SW 1271 (cell line): Measurements from ENCODE around the gene BABAM2.
"Not testable (repeated sequence)": the region's sequence is repeated elsewhere in the genome, so short reads cannot be mapped to it uniquely, and the experiment has no call there.

Source experiments
- DNase-seq, 2 experiments: peaks; one replicate each; lab custom pipeline; 2025; lab: John Stamatoyannopoulos, UW

BABAM2 gene

DNA sequence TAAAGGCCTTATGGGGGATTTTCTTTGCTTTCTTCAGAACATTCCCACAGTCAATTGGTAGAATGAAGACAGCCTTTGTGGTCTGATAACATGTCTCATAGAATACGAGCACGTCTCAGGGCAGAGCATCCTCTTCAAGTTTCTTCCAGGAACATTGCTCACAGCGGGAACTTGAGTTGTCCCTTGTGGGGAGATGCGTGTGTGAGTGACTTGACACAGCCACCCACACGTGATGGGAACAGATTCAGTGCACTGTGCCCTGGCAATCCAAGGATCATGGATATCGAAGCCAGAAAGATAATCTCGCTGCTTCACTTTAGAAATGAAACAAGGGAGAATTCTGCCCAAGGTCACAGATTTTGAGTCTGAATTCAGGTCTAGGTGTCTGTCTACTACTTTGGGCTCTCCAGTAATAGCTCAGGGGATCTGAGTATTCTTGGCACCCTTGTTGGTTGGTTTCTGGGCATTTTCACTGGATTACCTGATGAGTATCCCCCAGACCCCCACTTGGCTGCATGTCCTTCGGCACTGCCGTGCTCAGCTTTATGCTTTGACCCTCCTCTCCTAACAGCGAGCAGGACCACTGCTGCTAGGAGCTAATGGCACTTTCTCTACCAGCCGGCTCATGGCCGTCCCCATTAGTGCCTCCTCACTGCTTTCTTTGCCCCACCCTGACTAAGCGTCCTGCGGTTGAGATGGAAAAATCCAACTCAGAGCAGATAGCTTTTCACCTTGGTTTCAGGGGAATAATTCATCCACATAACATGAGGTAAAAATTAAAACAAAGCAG lies 426.2 kb downstream of the BABAM2 start:
- DNase-seq, result no peak

DNA sequence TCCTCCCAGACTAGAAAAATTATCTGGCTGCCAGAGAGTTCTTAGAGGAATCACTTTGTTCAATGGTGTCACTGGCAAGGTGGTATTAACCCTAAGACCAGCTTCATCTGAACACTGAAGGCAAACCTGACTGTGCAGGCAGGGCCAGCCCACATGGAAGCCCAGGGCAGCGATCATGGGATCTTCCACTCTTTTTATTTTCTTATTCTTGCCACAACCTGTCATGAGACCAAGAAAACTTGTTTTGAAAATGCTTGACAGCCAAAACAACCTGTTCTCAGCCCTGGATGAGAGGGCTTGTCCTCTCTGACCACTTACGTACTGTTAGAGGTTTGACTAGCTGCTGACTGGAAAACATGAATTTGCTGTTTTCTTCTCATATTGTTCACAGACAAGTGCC lies 426.9 kb downstream of the BABAM2 start:
- DNase-seq, result no peak

DNA sequence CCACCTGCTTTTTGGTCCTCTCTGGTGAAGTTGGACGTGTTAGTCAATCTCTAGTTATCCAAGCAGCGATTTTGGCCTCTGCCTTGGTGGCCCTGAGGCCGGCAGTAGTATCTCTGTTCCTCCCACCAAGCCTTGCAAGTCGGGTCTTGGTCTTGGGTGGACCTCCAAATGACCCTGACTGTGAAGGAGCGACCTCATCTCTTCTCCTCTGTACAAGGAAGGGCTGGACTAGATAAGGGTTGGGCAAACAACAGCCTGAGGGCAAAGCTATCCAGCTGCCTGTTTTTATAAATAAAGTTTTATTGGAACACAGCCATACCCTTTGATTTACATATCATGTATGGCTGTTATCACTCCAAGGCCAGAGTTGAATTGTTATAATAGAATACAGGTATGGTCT lies 427.5 kb downstream of the BABAM2 start:
- no peak for DNase-seq

DNA sequence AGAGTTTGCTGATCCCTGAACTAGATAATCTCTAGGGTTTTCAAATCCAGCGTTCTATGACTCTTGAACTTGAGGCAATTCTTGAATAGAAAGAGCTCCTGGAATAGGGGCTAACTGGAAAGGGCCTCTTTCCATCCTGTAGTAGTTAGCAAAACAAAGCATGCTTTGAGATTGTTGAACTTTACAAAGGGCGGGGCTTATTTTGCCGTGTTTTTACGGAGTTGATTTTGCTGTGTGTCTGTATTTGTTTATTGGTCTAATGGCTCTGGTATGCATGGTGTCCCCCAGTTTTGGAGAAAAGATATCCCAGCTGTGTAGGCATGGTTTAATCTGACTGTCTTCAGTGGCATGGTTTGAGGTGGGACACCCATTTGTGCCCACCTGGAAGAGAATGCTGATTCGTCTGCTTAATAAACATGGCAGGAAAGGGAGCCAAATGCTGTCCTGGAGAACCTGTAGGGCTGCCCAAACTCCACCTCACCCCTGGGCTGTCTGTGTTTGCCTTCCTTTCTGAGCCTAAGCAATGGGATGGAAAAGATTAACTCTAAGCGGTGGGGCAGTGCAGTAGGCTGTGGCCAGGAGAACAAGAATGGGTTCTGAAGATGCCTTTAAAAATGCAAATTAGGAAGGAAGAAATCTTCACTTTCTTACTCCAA lies 428.1 kb downstream of the BABAM2 start:
- DNase-seq, result no peak

DNA sequence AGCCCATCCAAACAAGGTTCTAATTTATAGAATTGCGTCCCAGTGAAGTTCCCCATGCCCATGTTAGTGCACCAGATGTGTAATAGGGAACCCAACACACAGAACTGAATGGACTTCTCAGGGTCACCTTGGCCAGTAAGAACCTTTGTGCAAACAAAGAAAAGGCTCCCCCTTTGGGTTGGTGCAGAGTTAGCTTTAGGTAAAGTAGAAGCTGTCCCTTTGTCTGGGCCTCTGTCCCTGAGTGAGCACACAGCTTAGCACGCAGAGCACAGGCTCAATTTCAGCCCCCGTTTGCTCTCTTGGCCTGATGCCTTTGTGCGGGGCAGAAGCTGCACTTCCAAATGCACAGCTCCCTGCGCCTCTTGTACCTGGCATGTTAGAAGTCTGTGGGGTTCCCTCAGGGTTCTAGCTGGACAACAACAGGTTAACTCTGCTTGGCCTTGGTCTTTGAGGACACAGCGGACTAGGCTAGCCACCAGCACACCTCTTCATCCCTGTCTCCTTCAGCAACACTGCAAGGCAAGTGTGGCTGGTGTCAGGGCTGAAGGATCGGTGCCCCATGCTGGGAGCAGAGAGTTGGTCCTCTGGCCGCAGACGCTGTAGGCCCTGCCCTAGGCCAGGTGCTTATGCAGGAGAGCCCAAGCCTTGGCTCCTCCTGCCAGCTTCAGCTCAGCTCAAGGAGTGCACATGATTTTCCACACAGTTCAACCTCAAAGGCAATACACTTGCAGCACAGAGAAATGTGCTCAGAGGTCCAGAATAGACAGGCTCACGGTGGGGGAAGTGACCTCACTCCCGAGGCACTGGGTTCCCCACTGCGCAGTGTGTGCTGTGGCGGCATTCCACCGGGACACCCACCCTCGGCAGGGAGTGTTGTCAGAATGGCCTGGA lies 428.8 kb downstream of the BABAM2 start:
- no peak for DNase-seq

DNA sequence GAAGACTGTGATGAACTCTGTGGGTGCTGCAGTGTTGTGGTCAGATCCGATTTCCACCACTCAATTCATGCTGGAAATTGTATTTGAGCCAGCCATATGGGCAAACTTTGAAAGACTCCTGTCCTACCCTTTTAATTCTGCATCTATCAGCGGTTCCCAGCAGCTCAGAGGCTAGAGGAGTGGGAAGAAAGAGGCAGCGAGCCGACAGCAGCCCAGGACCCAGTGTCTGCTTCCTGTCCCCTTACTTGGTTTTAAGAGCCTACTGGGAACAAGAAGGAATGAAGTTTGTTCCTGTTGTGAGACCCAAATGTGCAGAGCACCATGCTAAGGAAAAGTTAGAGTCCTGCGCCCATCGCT lies 429.5 kb downstream of the BABAM2 start:
- no peak for DNase-seq

DNA sequence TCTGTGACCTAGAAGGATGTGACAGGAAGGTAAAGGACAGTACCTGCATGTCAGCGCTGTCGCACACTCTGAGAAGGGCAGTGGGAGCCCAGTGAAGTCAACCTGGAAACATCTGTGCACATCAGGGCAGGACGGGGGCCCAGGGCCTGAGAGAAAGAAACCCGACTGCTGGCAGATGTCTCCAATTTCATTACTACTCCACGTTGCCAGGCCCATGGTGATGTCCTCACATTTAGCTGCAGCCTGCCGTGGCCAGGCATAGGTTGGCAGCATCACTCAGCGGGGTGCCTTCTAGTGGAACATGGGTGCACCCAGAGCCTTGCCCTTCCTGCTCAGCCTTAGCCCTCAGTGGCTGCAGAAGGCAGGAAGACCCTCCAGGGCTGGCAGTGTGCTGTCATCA lies 429.8 kb downstream of the BABAM2 start:
- no peak for DNase-seq

DNA sequence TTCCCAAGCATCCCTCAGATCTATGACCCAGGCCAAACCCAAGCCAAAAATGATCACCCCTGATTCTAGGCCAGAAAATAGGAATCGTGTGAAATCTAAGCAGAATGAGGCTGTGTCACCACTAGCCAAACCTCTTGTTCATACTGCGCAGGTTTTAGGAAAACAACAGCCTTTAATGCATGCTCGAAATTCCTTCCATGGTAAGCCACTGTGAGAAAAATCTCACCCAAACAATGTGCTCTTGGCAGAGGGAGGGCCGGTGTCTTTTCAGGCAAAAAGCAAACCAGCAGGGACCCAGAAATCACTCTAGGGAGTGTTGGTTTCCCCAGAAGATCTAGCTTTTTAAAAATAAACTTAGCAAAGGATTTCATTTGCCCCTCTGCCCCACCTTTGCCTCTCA lies 430.9 kb downstream of the BABAM2 start:
- no peak for DNase-seq

DNA sequence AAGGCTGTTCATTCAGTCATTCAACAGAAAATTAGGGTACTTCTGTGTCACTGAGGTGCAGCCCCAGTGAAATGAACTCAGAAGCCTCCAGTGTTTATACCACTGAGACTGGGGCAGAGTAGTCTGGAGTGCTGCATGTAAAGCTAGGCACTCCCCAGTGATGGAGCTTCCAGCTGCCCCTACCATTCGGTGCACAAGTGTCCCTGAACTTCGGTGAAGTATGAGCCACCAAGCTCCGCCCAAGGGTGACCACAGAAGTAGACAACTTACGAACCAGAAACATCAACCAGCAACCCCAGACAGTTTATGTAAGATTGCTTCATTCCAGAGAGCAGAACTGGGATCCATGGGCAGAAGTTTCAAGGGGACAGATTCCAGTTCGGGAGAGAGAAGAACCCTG lies 431.5 kb downstream of the BABAM2 start:
- no peak for DNase-seq

DNA sequence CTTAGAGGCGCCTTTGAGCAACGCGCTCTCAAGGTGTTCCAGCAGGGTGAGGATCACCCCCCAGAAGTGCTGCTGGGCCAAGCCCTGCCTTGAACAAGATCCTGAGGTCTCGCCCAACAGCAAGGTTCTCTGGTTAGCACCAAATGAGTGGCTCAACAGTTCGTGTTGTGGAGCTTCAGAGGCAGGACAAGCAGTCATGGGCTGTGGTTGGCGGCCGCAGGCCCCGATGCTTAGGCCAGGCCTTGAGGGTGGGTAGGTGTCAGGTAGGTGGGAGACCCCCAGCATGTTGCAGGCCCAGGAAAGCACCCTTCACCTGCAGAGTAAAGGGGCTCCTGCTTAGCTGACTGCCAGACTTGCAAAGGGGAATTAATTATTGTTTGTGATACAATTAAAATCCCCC lies 431.9 kb downstream of the BABAM2 start:
- DNase-seq, result no peak

DNA sequence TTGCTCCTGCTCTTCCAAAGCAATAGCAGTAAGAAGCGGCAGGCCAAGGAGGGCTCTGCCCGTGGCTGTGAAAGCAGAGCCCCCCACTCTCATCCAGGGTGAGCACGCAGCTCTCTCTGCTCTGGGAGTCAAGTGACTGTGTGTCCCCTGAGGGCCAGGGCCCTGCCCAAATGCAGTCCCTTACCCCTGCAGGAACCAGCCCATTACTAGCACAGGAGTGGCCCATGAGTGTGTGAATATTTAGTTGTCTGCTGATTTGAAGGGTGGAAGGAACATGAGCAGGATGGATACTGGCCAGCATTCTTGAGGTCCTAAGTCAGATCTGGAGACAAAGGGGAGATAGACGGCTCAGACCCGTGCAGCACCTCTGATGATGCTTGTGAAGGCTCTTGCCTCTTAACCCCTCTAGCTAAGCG lies 432.5 kb downstream of the BABAM2 start:
- DNase-seq, result no peak

DNA sequence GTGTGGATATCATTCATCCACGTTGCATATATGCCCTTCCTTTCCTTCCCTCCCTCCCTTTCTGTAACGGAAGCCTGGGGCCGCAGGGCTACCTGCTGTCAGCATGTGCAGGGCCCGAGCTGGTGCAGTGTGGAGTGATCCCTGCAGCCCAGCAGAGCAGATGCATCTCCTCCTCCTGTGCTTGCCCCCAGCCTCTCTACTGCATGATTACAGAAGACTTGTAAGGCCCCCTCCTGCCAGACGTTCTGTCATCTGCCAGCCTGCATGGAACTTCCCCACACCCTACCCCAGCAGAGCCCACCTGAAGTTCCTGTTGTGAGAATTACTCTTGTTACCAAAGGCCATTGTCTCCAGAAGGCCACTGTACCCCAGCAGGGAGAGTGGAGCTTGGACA lies 434.6 kb downstream of the BABAM2 start:
- DNase-seq, result no peak

DNA sequence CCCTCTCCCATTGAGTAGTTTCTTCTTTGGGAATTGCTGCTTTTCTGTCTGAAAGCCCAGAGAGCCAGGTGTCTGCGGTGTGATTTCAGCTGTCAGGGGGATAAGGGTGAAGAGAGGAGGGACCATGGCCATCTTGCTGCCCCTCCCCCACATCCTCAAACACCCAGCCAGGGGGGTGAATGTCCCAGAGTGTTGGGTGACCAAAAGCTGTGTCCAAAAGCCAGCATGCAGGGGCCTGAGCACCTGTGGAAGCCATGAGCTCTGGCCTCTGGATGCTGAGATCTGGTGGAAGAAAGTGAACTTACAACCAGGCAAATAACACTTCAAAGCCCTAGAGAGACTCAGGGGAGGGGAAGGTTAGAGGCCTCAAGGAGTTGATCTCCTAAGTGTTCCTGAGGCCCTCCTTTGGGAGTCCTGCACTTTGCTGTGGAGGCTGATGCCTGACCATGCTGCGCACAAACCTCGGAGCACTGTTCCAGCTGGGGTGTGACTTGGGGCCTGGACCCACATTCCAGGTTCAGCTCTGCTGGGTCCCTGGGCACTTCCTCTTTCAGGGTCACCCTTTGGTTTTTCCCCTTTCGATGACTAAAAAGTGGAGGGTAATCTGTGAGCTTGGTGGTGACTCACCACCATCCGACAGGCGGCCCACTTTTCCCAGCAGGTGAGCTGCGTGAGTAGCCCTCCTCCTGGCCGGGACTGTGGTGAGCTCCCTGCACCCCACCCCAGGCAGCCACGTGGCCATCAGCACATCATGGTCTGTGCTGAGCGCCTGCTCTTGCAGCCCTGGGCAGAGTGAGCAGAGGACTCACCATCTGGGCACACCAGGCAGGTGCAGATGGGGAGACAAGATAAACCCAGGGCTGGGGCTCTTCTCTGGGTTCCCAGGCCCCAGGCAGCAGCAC lies 435.3 kb downstream of the BABAM2 start:
- no peak for DNase-seq

DNA sequence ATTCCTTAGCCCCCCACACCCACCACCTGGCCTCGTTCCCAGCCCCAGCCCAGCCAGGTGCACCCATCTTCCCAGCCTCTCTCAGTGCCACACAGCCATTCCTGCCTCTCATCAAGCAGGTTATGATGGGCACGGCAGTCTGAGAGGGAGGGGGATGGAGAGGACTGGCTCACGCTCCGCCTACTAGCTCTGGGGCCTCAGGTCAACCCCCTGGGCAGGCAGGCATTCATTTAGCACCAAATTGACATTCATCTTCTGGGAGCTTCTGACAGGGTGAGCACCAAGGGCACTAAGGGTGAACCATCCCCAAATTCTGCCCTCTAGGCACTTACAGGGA lies 435.9 kb downstream of the BABAM2 start:
- no peak for DNase-seq

DNA sequence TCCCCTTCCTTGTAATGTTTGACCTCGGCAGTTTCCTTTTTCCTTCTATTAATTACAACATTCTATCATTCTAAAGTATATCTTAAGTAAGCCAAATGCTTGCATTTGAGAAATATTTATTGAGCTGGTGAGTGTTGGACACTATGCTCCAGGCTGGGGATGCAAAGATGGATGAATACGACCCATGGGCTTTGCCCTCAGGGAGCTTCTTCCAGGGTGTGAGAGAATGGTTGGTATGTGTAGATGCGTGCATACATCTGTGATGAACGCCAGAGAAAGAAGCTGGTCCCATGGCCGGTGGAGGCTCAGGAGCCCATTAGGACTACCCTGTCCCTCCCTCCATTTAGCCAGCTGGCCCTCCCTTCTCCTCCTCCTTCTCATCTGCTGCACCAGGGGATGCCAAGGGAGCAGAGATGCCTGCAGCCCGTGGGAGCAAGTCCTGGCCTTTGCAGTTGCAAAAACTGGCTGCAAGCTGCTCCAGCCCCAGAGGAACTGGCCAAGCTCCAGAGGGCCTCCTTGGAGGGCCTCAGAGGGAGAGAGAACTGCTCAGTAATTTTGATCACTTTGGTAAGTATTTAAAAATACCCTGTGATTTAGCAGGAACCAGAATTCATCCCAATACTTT lies 436.5 kb downstream of the BABAM2 start:
- no peak for DNase-seq

DNA sequence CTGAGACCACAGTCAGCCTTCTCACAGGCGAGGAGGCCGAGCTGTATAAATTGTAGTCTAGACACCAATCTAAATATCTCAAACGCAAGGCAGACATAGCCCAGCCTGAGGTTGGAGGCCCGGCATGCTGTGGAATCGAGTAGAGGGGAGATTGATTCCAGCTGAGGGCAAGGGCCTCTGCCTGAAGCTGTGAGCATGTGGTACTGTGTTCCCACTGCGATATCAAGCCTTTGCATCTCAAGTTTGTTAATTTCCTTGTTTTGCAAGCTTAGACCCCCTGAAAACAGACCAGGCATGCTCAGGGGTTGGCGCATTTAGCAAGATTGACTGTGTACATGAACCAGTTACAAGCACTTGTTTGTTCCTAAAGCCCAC lies 437.0 kb downstream of the BABAM2 start:
- no peak for DNase-seq

DNA sequence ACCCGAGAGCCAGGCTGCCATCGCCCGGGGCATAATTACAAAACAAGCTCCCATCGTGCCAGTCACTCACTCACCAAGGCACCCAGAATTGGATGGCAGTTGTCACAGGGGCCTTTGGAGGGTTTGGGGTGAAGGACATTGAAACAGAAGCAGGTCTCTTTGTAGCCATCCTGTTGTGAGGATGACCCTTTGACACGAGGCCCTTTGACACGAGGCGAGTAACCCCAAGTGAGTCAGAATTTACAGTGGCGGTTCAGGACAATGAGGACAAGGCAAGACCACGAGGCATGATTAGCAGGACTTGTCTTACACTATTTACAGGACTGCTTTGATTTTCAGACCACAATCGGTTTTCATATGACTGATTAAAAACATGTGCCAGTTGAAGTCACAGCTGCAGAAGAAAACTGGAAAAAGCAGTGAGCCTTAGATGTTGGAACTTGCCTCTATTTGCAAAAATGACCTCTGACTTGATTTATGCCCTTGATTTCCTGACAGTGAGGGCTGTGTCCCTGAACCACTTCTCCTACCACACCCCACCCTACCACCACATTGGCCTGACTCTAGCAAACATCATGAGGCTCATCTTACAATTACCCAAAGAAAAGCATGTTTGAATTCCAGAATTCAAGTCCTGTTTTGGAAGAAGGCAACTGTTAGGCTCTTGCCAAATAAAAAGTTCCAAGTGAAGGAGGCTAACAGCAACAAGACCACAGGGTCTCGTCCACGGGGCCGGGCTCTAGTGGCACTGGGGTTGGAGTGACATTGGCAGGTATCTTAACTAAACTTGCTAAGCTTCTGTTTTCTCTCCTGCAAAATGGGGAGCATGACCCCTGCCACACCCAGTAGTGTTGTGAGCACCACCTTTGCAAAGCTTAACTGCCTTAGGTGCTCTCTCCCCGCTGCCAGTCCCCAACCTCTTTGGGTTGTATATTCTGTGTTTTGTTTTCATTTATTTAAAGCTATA lies 437.7 kb downstream of the BABAM2 start:
- no peak for DNase-seq

DNA sequence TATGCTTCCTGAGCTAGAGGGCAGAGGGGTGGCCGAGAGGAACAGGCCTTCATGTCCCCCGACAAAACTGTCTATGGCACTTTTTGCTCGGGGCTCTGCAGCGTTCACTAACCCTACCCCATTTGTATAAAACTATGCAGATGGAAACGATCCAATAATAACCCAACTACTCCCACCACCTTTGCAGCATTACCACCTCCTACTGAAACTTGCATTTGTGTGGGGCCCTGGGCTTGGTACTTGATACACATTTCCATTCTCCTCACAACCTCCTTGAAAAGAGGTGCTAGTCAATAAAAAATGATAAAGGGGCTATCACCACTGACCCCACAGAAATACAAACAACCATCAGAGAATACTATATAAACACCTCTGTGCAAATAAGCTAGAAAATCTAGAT lies 438.7 kb downstream of the BABAM2 start:
- DNase-seq, result no peak

DNA sequence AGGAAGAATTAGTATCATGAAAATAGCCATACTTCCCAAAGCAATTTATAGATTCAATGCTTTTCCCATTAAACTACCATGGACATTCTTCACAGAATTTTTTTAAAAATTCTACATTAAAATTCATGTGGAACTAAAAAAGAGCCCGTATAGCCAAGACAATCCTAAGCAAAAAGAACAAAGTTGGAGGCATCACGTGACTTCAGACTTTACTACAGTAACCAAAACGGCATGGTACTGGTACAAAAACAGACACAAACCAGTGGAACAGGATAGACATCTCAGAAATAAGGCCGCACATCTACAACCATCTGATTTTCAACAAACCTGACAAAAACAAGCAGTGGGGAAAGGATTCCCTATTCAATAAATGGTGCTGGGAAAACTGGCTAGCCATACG lies 440.2 kb downstream of the BABAM2 start:
- not testable (repeated sequence) for DNase-seq

DNA sequence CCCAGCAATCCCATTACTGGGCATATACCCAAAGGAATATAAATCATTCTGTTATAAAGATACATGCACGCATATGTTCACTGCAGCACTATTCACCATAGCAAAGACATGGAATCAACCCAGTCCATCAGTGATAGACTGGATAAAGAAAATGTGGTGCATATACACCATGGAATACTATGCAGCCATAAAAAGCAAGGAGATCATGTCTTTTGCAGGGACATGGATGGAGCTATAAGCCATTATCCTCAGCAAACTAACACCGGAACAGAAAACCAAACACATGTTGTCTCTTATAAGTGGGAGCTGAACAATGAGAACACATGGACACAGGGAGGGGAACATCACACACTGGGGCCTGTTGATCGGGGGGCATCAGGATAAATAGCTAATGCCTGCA lies 441.3 kb downstream of the BABAM2 start:
- not testable (repeated sequence) for DNase-seq
